Measurements from ENCODE around the gene MGARP.

Gene MGARP

DNA sequence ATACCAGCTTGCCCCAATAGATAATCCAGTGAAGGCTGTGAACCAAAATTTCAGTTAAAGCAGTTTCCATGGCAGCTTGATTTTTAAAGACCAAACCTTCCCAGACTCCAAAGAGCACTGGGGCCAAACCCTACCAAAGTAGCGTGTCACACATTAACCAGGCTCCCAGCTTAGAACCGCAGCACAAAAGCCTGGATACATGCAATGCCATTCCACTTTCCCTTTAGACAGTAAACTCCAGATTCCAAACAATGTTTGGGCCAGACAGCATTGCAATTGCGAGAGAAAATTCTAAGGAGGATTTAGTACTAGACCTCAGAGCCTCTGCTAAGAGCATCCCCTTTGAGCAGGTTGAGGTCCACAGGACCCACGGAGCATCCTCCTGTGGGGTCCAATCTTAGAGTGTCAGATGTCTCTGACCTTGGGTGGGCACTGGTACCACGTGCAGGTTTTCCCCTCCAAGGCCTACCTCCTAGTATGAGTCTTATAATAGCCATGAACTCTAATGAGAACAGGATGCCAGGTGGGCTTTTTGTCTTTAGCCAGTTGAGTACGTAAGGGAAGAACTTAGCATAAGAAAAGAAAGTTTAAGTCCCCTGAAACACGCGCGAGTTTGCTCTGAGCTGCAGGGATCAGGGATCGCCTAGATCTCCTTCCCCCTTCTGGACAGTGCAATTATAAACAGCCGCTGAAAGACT is 38.8 kb downstream of the MGARP start:
- H3K9ac ChIP-seq (ENCODE audit: low read depth, low read length) = no peak overlapping the region
- H3K4me1 ChIP-seq (ENCODE audit: control insufficient read depth, insufficient read depth, low read length) = peaks cover 40% of the 10 kb centered on the region
- no peaks in the 10 kb centered on the region for H3K27me3 ChIP-seq (ENCODE audit: control insufficient read depth, insufficient read depth, low read length)
- no peak overlapping the region for H3K4me2 ChIP-seq (ENCODE audit: low read length)
- no peaks in the 10 kb centered on the region for H3K9me3 ChIP-seq (replicated peaks; ENCODE audit: low read length)
- no peak overlapping the region for H3K4me3 ChIP-seq (ENCODE audit: low read length)
- H3K36me3 ChIP-seq (ENCODE audit: insufficient read depth, low read length) = no peaks in the 10 kb centered on the region

DNA sequence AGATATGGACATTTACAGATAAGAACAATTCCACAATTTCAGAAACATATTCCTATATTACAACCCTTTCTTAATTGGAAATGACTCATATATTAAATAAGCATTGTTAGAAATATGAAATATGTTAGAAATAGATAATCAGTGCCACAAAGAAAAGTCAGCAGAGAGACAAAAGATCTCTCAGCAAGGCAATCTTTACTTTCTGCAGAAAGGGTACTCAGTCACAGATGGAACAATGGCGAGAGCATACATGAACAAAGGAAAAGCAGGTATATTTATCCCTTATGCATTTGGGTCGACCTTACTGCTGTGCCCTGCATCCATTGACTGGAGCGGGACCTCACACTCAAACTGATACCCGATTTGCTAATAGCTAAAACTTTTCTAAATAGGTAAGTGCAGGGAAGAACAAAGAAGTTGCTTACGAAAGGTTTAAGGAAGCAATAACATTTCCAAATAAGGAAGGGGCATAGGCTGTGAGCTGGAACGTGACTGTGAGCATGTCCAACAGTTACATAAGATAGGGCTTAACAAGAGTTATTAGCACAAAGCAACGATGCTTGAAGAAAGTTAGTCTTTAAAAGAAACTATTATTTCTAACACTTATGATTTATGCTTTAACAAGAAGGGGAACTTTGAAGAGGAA is 40.8 kb downstream of the MGARP start:
- Histone ChIP-seq H3K9ac (ENCODE audit: low read depth, low read length) (no peak overlapping the region), H3K36me3 (ENCODE audit: insufficient read depth, low read length) (no peaks in the 10 kb centered on the region), H3K4me2 (ENCODE audit: low read length) (no peak overlapping the region), H3K27me3 (ENCODE audit: control insufficient read depth, insufficient read depth, low read length) (no peaks in the 10 kb centered on the region), H3K4me1 (ENCODE audit: control insufficient read depth, insufficient read depth, low read length) (peaks cover 23% of the 10 kb centered on the region), H3K9me3 (replicated peaks; ENCODE audit: low read length) (no peaks in the 10 kb centered on the region), H3K4me3 (ENCODE audit: low read length) (no peak overlapping the region)

DNA sequence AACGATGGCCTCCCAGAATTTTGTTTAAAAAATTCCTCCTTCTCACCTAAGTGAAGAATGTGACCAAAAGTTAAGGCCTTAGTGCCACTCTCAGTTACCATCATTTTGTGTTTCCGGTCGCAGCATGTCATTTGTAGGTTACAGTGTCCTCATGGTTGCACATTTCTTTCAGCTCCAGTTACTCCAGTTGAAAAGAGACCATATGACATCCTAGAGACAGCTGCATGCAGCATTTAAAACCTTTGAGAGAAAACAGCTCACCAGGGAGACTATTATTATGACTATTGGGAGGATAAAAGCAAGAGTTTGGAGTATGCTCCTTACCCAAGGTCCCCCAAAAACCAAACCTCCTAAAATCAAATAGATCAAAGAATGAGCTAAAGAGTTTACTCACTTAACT is 45.8 kb downstream of the MGARP start:
- no peak overlapping the region for H3K4me2 ChIP-seq (ENCODE audit: low read length)

DNA sequence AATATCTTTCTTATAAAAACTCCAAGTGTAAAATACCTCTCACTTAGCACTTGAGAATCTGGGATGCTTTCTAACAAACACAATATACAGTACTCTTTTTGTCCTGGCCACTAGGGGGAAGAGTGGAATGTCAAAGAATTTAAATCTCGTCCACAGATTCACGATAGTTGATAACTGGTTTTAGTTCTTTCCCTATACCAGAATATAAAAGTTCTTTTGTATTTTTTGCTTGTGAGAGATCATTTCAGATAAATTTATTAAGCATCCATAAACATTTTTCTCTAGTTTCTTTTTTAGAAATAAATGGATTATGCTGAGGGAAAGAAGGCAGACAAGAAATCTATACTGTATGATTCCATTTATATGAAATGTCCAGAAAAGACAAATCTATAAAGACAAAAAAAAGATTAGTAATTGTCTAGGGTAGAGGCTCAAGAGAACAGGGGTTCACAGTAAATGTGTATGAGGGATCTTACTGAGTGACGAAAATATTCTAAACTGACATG is 50.4 kb downstream of the MGARP start:
- H3K4me3 ChIP-seq (ENCODE audit: low read length) = no peak overlapping the region
- no peaks in the 10 kb centered on the region for H3K4me1 ChIP-seq (ENCODE audit: control insufficient read depth, insufficient read depth, low read length)
- no peaks in the 10 kb centered on the region for H3K9me3 ChIP-seq (replicated peaks; ENCODE audit: low read length)
- H3K4me2 ChIP-seq (ENCODE audit: low read length) = no peak overlapping the region
- no peaks in the 10 kb centered on the region for H3K36me3 ChIP-seq (ENCODE audit: insufficient read depth, low read length)
- H3K9ac ChIP-seq (ENCODE audit: low read depth, low read length) = peak overlapping the region; percentile 26
- no peaks in the 10 kb centered on the region for H3K27me3 ChIP-seq (ENCODE audit: control insufficient read depth, insufficient read depth, low read length)

More for the DNA sequence above, 45.8 kb downstream of the MGARP start:
- Histone ChIP-seq H3K36me3 (ENCODE audit: insufficient read depth, low read length) (no peaks in the 10 kb centered on the region), H3K4me3 (ENCODE audit: low read length) (no peak overlapping the region), H3K9me3 (replicated peaks; ENCODE audit: low read length) (no peaks in the 10 kb centered on the region), H3K27me3 (ENCODE audit: control insufficient read depth, insufficient read depth, low read length) (no peaks in the 10 kb centered on the region), H3K4me1 (ENCODE audit: control insufficient read depth, insufficient read depth, low read length) (no peaks in the 10 kb centered on the region), H3K9ac (ENCODE audit: low read depth, low read length) (no peak overlapping the region)

DNA sequence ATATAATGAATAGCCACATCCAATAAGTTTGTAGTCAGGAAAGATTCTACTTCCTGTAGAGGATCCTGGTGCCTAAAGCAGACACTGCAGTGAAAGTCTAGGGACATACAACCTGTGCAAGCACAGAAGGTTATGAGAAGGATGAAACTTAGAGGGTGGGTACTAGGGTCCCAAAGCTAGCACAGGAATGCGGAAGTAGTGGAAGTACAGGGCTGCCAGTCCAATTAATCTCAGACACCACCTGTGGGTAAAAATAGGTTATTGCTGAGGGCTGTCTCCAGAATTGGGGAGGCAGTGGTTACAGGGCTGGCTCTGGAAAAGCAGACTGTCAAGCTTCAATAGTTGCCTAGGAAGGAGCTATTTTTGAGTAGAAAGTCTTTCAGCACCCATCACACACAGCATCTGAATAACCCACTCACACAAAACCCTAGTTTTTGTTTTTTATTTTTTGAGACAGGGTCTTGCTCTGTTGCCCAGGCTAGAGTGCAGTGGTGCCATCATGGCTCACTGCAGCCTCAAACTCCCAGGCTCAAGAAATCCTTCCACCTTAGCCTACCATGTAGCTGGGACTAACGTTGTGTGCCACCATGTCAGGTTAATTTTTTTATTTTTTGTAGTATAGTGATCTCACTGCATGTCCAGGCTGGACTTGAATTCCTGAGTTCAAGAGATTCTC is 52.2 kb downstream of the MGARP start:
- H3K27me3 ChIP-seq (ENCODE audit: control insufficient read depth, insufficient read depth, low read length) = no peaks in the 10 kb centered on the region
- no peak overlapping the region for H3K9ac ChIP-seq (ENCODE audit: low read depth, low read length)
- no peaks in the 10 kb centered on the region for H3K36me3 ChIP-seq (ENCODE audit: insufficient read depth, low read length)
- no peak overlapping the region for H3K4me2 ChIP-seq (ENCODE audit: low read length)
- H3K4me1 ChIP-seq (ENCODE audit: control insufficient read depth, insufficient read depth, low read length) = no peaks in the 10 kb centered on the region
- no peak overlapping the region for H3K4me3 ChIP-seq (ENCODE audit: low read length)
- H3K9me3 ChIP-seq (replicated peaks; ENCODE audit: low read length) = no peaks in the 10 kb centered on the region

DNA sequence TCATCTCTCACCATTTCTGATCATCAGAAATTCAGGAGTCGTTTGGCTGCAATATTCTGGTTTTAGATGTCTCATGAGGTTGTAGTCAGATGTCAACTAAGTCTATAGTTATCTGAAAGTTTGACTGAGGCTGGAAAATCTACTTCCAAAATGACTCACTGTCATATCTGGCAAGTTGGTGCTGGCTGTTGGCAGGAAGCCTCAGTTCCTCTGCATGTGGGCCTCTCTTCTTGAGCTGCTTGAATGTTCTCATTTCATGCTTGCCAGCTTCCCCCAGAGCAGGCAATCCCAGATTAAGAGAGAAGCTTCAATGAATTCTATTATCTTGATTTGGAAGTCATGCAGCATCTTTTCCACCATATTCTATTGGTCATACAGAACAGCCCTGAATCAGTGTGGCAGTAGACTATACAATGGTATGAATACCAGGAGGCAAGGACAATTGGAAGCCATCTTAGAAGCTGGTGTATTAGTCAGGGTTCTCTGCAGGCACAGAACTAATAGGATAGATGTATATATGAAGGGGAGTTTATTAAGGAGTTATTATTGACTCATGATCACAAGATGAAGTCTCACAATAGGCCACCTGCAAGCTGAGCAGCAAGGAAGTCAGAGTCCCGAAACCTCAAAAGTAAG is 56.2 kb downstream of the MGARP start:
- H3K4me2 ChIP-seq (ENCODE audit: low read length) = no peak overlapping the region
- H3K4me1 ChIP-seq (ENCODE audit: control insufficient read depth, insufficient read depth, low read length) = no peaks in the 10 kb centered on the region
- H3K9me3 ChIP-seq (replicated peaks; ENCODE audit: low read length) = no peaks in the 10 kb centered on the region
- H3K4me3 ChIP-seq (ENCODE audit: low read length) = no peak overlapping the region
- H3K36me3 ChIP-seq (ENCODE audit: insufficient read depth, low read length) = no peaks in the 10 kb centered on the region
- no peak overlapping the region for H3K9ac ChIP-seq (ENCODE audit: low read depth, low read length)
- H3K27me3 ChIP-seq (ENCODE audit: control insufficient read depth, insufficient read depth, low read length) = no peaks in the 10 kb centered on the region

DNA sequence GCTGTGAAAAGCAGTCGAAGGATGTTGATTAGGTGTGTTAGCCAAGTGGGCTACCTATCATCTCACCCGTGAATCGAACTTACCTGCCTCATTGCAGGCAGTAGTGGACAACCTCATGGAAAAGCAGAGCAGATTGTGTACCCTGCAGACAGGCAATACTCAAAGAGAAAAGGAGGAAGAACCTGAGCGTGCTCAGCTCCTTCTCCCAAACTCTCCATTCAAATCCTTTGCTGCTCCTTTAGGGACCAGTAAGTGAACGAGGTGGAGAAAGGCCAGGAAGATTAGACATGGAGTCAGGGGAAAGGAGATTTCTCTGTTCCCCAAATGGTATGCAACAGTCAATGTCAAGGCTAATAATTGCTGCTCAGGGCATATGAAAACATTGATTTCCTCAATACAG is 57.8 kb downstream of the MGARP start:
- no peaks in the 10 kb centered on the region for H3K9me3 ChIP-seq (replicated peaks; ENCODE audit: low read length)
- no peaks in the 10 kb centered on the region for H3K4me1 ChIP-seq (ENCODE audit: control insufficient read depth, insufficient read depth, low read length)

DNA sequence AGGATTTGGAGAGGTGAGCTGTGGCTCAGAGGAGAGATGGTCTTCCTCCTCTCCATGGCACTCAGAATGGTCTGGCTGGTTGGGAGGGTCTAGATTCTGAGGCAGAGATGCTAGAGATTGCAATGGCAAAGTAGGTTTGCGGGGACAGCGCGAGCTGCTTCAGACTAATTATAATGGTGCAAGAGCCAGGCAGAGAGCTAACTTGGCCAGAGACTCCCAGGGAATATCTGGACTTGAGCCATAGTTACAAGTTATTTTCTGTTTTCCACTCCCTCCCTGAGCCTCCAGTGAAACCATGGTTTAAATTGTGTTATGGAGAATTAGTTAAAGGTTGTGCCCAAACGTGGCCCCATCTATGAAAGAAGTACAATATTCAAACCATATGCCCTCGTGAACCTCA is 58.3 kb downstream of the MGARP start:
- Histone ChIP-seq H3K4me1 (ENCODE audit: control insufficient read depth, insufficient read depth, low read length) (no peaks in the 10 kb centered on the region), H3K9ac (ENCODE audit: low read depth, low read length) (no peak overlapping the region), H3K9me3 (replicated peaks; ENCODE audit: low read length) (no peaks in the 10 kb centered on the region), H3K27me3 (ENCODE audit: control insufficient read depth, insufficient read depth, low read length) (no peaks in the 10 kb centered on the region), H3K36me3 (ENCODE audit: insufficient read depth, low read length) (no peaks in the 10 kb centered on the region), H3K4me2 (ENCODE audit: low read length) (no peak overlapping the region), H3K4me3 (ENCODE audit: low read length) (no peak overlapping the region)

More for the DNA sequence above, 57.8 kb downstream of the MGARP start:
- H3K4me3 ChIP-seq (ENCODE audit: low read length) = no peak overlapping the region
- H3K27me3 ChIP-seq (ENCODE audit: control insufficient read depth, insufficient read depth, low read length) = no peaks in the 10 kb centered on the region
- H3K4me2 ChIP-seq (ENCODE audit: low read length) = no peak overlapping the region
- H3K36me3 ChIP-seq (ENCODE audit: insufficient read depth, low read length) = no peaks in the 10 kb centered on the region
- no peak overlapping the region for H3K9ac ChIP-seq (ENCODE audit: low read depth, low read length)

DNA sequence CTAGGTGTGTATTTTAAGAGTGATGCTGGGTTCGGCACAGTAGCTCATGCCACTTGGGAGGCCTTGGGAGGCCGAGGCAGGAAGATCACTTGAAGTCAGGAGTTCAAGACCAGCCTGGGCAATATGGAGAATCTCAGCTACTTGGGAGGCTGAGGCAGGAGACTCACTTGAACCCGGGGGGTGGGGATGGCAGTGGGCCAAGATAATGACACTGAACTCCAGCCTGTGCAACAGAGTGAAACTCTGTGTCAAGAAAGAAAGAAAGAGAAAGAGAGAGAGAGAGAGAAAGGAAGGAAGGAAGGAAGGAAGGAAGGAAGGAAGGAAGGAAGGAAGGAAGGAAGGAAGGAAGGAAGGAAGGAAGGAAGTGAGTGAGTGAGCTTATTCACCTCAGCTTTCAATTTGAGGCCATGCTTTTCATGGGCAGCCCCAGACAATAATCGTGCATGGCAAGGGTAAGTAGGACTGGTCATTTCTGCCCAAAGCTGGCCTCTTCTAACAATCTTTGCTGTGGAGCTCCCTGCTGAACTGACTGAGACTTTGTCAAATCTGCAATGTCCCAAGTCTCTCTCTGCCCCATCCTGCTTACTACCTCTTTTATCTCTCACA is 60.5 kb downstream of the MGARP start:
- Histone ChIP-seq H3K9ac (ENCODE audit: low read depth, low read length) (no peak overlapping the region), H3K9me3 (replicated peaks; ENCODE audit: low read length) (no peaks in the 10 kb centered on the region), H3K4me3 (ENCODE audit: low read length) (no peak overlapping the region), H3K4me2 (ENCODE audit: low read length) (no peak overlapping the region), H3K27me3 (ENCODE audit: control insufficient read depth, insufficient read depth, low read length) (no peaks in the 10 kb centered on the region), H3K4me1 (ENCODE audit: control insufficient read depth, insufficient read depth, low read length) (no peaks in the 10 kb centered on the region), H3K36me3 (ENCODE audit: insufficient read depth, low read length) (no peaks in the 10 kb centered on the region)
